Activated CD8-positive, alpha-beta T cell treated with anti-CD3 and anti-CD28 coated beads for 36 hours (primary cell): Measurements from ENCODE around the gene ZP4. TPM values are rescaled to one million over a fixed set of nuclear protein-coding genes. Genes with fewer than 3 reads are reported as not detected.

Experiments used
- ATAC-seq: fragments of 200-7000 bp; cut with Tn5 transposase; one replicate; pipeline ENCODE4 v1.10.0; 2021; ENCODE audit warnings: mild to moderate bottlenecking, moderate library complexity
- CTCF ChIA-PET: fragments of 350-600 bp; sonication (Branson Sonifier 250); formaldehyde crosslinking; loops from one replicate; lab custom pipeline; 2021; ENCODE audit warnings: antibody characterized with exemption; lab: Charles Lee
- POLR2A ChIA-PET: fragments of 350-600 bp; sonication (Branson Sonifier 250); formaldehyde crosslinking; loops from one replicate; lab custom pipeline; 2021; ENCODE audit warnings: antibody characterized with exemption; lab: Charles Lee
- DNase-seq: peaks from one replicate; pipeline ENCODE4 v3.0.0-alpha.2; 2020
- H3K27ac Mint-ChIP-seq: one replicate; pipeline ENCODE4 v1.8.0; 2021; ENCODE audit warnings: mild to moderate bottlenecking, mixed read lengths
- H3K27me3 Mint-ChIP-seq: one replicate; pipeline ENCODE4 v1.8.0; 2021; ENCODE audit warnings: mixed read lengths
- H3K36me3 Mint-ChIP-seq: one replicate; pipeline ENCODE4 v1.8.0; 2021; ENCODE audit warnings: low read depth, mixed read lengths
- H3K4me1 Mint-ChIP-seq: one replicate; pipeline ENCODE4 v1.8.0; 2021; ENCODE audit warnings: low read depth, mixed read lengths
- H3K4me3 Mint-ChIP-seq: one replicate; pipeline ENCODE4 v1.8.0; 2021; ENCODE audit warnings: mild to moderate bottlenecking, moderate library complexity, mixed read lengths
- H3K9me3 Mint-ChIP-seq: one replicate; pipeline ENCODE4 v1.8.0; 2021; ENCODE audit warnings: mixed read lengths
- intact Hi-C: fragments of 100-400 bp; cut with micrococcal nuclease; formaldehyde crosslinking; loops from one replicate; pipeline ENCODE4 v1.10.0; 2022
- total RNA-seq, 2 experiments: library from RNA; stranded (reverse); gene quantifications; one replicate each; pipeline ENCODE4 v1.2.3, GENCODE V29; 2021
- TF ChIP-seq, protein P1 (sequence below): fragments of 200-600 bp; IDR thresholded peaks from one replicate; pipeline ENCODE4 v1.8.0; 2022; ENCODE audit warnings: antibody characterized with exemption, mild to moderate bottlenecking

ZP4 gene
- total RNA-seq, 2 experiments from 2014 or later = not detected

DNA sequence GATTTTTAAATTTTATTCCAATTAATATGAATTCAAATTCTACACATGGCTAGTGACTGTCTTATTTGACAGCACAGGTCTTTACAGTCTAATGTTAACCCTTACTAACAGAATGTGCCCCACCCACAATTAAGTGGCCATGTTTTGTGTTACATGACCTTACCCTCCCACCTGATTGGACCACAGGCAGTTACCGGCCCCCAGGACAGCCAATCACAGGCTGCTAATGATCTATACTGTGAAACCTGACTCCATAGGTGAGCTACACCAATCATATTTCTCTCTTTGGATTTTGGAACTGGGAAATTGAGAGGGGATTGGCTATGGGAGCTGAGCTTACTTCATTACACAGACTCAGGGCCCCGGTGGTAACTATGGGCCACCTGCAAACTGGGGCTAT, 27.5 kb downstream of the ZP4 start:
- H3K4me3 Mint-ChIP-seq = no peak overlapping the region
- intact Hi-C loops = no loop called here
- H3K9me3 Mint-ChIP-seq = no peaks in the 10 kb centered on the region
- no peak for DNase-seq
- no peak for ATAC-seq
- CTCF ChIA-PET = interaction anchor here (1.5 to 3.5 kb wide), 7 partner anchors 11 to 78 kb away, joined by 3 to 22 read pairs (median 5); no protein-coding TSS in a partner anchor
- POLR2A ChIA-PET = no interaction called here
- TF ChIP-seq, protein P1, sequence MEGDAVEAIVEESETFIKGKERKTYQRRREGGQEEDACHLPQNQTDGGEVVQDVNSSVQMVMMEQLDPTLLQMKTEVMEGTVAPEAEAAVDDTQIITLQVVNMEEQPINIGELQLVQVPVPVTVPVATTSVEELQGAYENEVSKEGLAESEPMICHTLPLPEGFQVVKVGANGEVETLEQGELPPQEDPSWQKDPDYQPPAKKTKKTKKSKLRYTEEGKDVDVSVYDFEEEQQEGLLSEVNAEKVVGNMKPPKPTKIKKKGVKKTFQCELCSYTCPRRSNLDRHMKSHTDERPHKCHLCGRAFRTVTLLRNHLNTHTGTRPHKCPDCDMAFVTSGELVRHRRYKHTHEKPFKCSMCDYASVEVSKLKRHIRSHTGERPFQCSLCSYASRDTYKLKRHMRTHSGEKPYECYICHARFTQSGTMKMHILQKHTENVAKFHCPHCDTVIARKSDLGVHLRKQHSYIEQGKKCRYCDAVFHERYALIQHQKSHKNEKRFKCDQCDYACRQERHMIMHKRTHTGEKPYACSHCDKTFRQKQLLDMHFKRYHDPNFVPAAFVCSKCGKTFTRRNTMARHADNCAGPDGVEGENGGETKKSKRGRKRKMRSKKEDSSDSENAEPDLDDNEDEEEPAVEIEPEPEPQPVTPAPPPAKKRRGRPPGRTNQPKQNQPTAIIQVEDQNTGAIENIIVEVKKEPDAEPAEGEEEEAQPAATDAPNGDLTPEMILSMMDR = no peak
- H3K27me3 Mint-ChIP-seq = peaks cover 1% of the 10 kb centered on the region
- H3K4me1 Mint-ChIP-seq = no peaks in the 10 kb centered on the region
- H3K36me3 Mint-ChIP-seq = no peaks in the 10 kb centered on the region
- H3K27ac Mint-ChIP-seq = no peak overlapping the region

DNA sequence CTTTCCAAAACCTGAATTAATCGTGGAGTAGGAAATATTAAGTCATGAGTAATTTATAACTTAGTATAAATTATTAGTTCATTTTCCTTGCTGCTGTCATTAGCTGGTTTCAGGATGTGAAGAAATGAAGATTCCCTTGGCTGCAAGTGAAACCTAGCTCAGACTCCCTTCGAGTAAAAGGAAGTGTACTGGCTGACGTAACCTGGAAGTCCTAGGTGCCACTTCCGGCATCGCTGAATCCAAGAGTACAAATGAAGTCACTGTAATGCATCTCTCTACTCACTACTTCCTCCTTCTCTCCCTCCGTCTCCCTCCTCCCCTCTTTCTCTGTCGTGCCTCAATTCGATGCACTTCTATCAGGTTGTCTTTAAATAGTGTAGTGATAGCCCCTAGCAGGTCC, 28.8 kb downstream of the ZP4 start:
- ATAC-seq (no peak), DNase-seq (no peak)
- H3K4me3 Mint-ChIP-seq = no peak overlapping the region
- H3K27ac Mint-ChIP-seq = no peak overlapping the region
- POLR2A ChIA-PET = no interaction called here
- H3K36me3 Mint-ChIP-seq = no peaks in the 10 kb centered on the region
- no peaks in the 10 kb centered on the region for H3K4me1 Mint-ChIP-seq
- CTCF ChIA-PET = interaction anchor here (3.5 kb wide), 1 partner anchor 10 kb away, joined by 22 read pairs; no protein-coding TSS in a partner anchor
- intact Hi-C loops = no loop called here
- TF ChIP-seq, protein P1 = no peak
- H3K27me3 Mint-ChIP-seq = peaks cover 1% of the 10 kb centered on the region
- H3K9me3 Mint-ChIP-seq = no peaks in the 10 kb centered on the region

DNA sequence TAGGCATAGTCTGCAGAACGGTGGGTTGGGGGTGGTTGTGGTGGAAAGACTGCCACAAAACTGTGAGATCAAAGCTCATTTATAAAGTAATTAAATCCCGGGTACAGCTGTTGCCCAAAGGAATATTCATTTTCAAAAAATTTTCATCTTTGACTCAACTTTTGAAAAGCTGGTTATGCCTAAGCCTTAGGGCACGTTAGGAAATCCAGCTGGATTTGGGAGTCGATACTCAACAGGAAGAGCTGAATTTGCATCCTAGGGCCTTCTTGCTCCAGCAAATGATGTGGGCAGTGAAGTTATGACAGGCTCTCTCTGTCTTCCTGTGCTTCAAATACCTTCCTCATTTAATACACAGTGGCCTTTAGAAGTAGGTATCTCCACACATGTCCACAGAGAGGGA, 31.7 kb downstream of the ZP4 start:
- TF ChIP-seq, protein P1 = no peak
- DNase-seq = no peak
- ChIA-PET POLR2A (no interaction called here), CTCF (no interaction called here)
- ATAC-seq = no peak
- H3K36me3 Mint-ChIP-seq = no peaks in the 10 kb centered on the region
- intact Hi-C loops = no loop called here
- no peaks in the 10 kb centered on the region for H3K9me3 Mint-ChIP-seq
- H3K27ac Mint-ChIP-seq = no peak overlapping the region
- no peaks in the 10 kb centered on the region for H3K4me1 Mint-ChIP-seq
- no peaks in the 10 kb centered on the region for H3K27me3 Mint-ChIP-seq
- no peak overlapping the region for H3K4me3 Mint-ChIP-seq

DNA sequence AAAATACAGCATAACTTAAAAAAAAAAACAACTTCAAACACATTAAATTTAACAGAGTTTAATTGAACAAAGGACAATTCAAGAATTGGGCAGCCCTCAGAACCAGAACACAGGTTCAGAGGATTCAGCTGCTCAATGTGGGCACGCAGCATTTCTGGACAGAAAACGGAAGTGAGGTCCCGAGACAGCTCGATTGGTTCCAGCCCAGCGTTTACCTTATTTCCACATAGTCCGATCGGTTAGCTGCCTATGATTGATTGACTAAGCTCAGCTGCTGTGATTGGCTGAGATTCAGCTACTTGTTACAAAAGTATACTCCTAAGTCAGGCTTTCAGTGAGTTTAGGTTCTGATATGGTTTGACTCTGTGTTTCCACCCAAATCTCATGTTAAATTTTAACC, 33.3 kb downstream of the ZP4 start:
- ATAC-seq (no peak), DNase-seq (no peak)
- H3K4me3 Mint-ChIP-seq = no peak overlapping the region
- ChIA-PET CTCF (interaction anchor here (0.6 kb wide), 1 partner anchor 56 kb away, joined by 3 read pairs; no protein-coding TSS in a partner anchor), POLR2A (no interaction called here)
- no peaks in the 10 kb centered on the region for H3K4me1 Mint-ChIP-seq
- intact Hi-C loops = no loop called here
- TF ChIP-seq, protein P1 = no peak
- H3K27me3 Mint-ChIP-seq = no peaks in the 10 kb centered on the region
- H3K27ac Mint-ChIP-seq = no peak overlapping the region
- no peaks in the 10 kb centered on the region for H3K9me3 Mint-ChIP-seq
- H3K36me3 Mint-ChIP-seq = no peaks in the 10 kb centered on the region

DNA sequence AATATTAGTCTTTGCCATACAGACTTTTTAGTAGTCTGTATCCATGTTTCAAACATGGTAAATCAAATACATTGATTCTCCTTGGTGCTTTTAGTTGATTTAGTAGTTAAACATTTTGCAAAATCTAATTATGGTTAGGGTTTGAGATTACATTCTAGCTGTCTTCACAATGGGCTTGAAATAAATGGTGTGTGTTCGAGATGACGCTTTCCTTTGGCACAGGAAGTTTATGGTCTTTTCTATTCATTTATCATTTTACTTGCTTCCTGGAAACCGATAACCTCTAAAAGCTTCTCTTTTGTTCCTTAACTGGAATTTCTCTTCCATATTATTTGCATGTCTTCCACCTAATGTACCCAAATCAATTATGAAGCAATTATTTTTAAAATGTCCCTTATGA, 38.4 kb downstream of the ZP4 start:
- intact Hi-C loops = no loop called here
- Mint-ChIP-seq H3K27me3 (no peaks in the 10 kb centered on the region), H3K4me3 (no peak overlapping the region), H3K9me3 (peaks cover 1% of the 10 kb centered on the region), H3K36me3 (no peaks in the 10 kb centered on the region), H3K4me1 (no peaks in the 10 kb centered on the region), H3K27ac (no peak overlapping the region)
- no peak for DNase-seq
- ATAC-seq = no peak
- CTCF ChIA-PET = interaction anchor here (3.8 kb wide), 1 partner anchor 11 kb away, joined by 22 read pairs; no protein-coding TSS in a partner anchor
- POLR2A ChIA-PET = no interaction called here
- TF ChIP-seq, protein P1 = no peak
